Endothelial cell of umbilical vein (primary cell): ENCODE measurements around the gene THAP4. TPM values are rescaled to one million over a fixed set of nuclear protein-coding genes. Genes with fewer than 3 reads are reported as not detected.

Experiments used
- BruUV-seq: library from RNA; stranded (reverse); fragments of 400-500 nt; replicated peaks from 2 replicates; lab custom pipeline; 2021; lab: Mats Ljungman, UMichigan
- CTCF ChIA-PET: fragments of 300-600, 350-600 bp; sonication (Branson Sonifier 250); formaldehyde crosslinking; loops from one replicate; lab custom pipeline; 2021; ENCODE audit warnings: antibody characterized with exemption, inconsistent platforms; lab: Charles Lee
- POLR2A ChIA-PET: fragments of 300-600, 350-600 bp; sonication (Branson Sonifier 250); formaldehyde crosslinking; loops from one replicate; lab custom pipeline; 2021; ENCODE audit warnings: antibody characterized with exemption, inconsistent platforms; lab: Charles Lee
- DNase-seq: peaks from one replicate; pipeline ENCODE4 v3.0.0-alpha.2; 2011; ENCODE audit warnings: low read depth, low spot score
- FAIRE-seq: peaks from 2 replicates; lab custom pipeline; 2011; peaks lifted over from hg19 to GRCh38; lab: Jason Lieb, UNC
- H2AFZ ChIP-seq: 2 replicates; pipeline ENCODE4 v1.6.0; 2012; ENCODE audit warnings: low read depth, low read length, control low read depth, inconsistent platforms
- H3K27ac ChIP-seq: 2 replicates; pipeline ENCODE4 v1.5.1; 2011; ENCODE audit warnings: low read depth, mild to moderate bottlenecking, control low read depth, low read length, moderate library complexity; ENCODE audit not compliant: insufficient read depth
- H3K27me3 ChIP-seq, 2 experiments: 2 replicates each; pipeline versions ENCODE4 v1.6.0 to v1.6.1; 2011; ENCODE audit warnings: low read length in 2 of 2, mixed read lengths in 1 of 2; ENCODE audit not compliant: control insufficient read depth in 2 of 2, insufficient read depth in 2 of 2
- H3K36me3 ChIP-seq, 2 experiments: 2 replicates in 1 of 2; 3 replicates in 1 of 2; pipeline ENCODE4 v1.5.1; 2011; ENCODE audit warnings: low read length in 2 of 2, mild to moderate bottlenecking in 1 of 2, moderate library complexity in 1 of 2; ENCODE audit not compliant: control insufficient read depth in 2 of 2, insufficient read depth in 2 of 2; ENCODE audit errors: extremely low read depth in 1 of 2
- H3K4me1 ChIP-seq: 3 replicates; pipeline ENCODE4 v1.5.1; 2011; ENCODE audit warnings: mild to moderate bottlenecking, low read length; ENCODE audit not compliant: control insufficient read depth, insufficient read depth; ENCODE audit errors: extremely low read depth
- H3K4me2 ChIP-seq: 2 replicates; pipeline ENCODE4 v1.6.1; 2011; ENCODE audit warnings: low read length, control low read depth, mixed read lengths; ENCODE audit not compliant: insufficient read depth
- H3K4me3 ChIP-seq, 3 experiments: fragments of 200-600 bp in 1 of 3; sonication (generic), shearing (Covaris generic) in 1 of 3; replicated peaks in 1 of 3; 2 replicates each; pipeline ENCODE4 v1.5.1; 2011 to 2016; ENCODE audit warnings: control low read depth in 3 of 3, low read length in 3 of 3, mild to moderate bottlenecking in 2 of 3, inconsistent platforms in 1 of 3, low read depth in 1 of 3, moderate library complexity in 1 of 3; ENCODE audit not compliant: insufficient read depth in 1 of 3
- H3K79me2 ChIP-seq: 2 replicates; pipeline ENCODE4 v1.6.0; 2012; ENCODE audit warnings: low read length, inconsistent platforms; ENCODE audit not compliant: control insufficient read depth, insufficient read depth
- H3K9ac ChIP-seq: replicated peaks from 2 replicates; pipeline ENCODE3; 2011; ENCODE audit warnings: low read length, control low read depth; ENCODE audit not compliant: insufficient read depth; ENCODE audit errors: extremely low read depth
- H3K9me1 ChIP-seq: replicated peaks from 3 replicates; pipeline ENCODE4 v1.6.0; 2011; ENCODE audit warnings: mild to moderate bottlenecking, low read length; ENCODE audit not compliant: control insufficient read depth, insufficient read depth; ENCODE audit errors: extremely low read depth
- H3K9me3 ChIP-seq: replicated peaks from 2 replicates; pipeline ENCODE4 v1.5.1; 2012; ENCODE audit warnings: low read length, inconsistent platforms; ENCODE audit not compliant: control insufficient read depth, insufficient read depth
- H4K20me1 ChIP-seq: replicated peaks from 2 replicates; pipeline ENCODE3; 2011; ENCODE audit warnings: mild to moderate bottlenecking, low read length; ENCODE audit not compliant: control insufficient read depth, insufficient read depth; ENCODE audit errors: extremely low read depth
- EZH2 ChIP-seq: IDR thresholded peaks from 2 replicates; pipeline ENCODE4 v1.6.1; 2012; ENCODE audit warnings: borderline replicate concordance, low read depth, mild to moderate bottlenecking, moderate library complexity, low read length, inconsistent platforms; ENCODE audit not compliant: severe bottlenecking
- FOS ChIP-seq: IDR thresholded peaks from 2 replicates; pipeline ENCODE4 v1.6.1; 2011; ENCODE audit warnings: mild to moderate bottlenecking, low read length, moderate library complexity, borderline replicate concordance; ENCODE audit not compliant: insufficient read depth
- GATA2 ChIP-seq: IDR thresholded peaks from 2 replicates; pipeline ENCODE4 v1.7.0; 2011; ENCODE audit warnings: low read depth, mild to moderate bottlenecking, moderate library complexity, mixed read lengths, low read length; ENCODE audit not compliant: insufficient read length, insufficient read depth
- JUN ChIP-seq: IDR thresholded peaks from 2 replicates; pipeline ENCODE4 v1.6.1; 2011; ENCODE audit warnings: borderline replicate concordance, low read depth; ENCODE audit not compliant: insufficient read length, insufficient read depth
- MAX ChIP-seq: IDR thresholded peaks from 2 replicates; pipeline ENCODE4 v1.6.1; 2011; ENCODE audit not compliant: insufficient read depth, insufficient read length
- MYC ChIP-seq: IDR thresholded peaks from one replicate; pipeline ENCODE4 v1.6.1; 2011; ENCODE audit warnings: mild to moderate bottlenecking, low read depth, low read length
- POLR2A ChIP-seq: IDR thresholded peaks from 2 replicates; pipeline ENCODE4 v1.6.1; 2012; ENCODE audit warnings: low read depth, mild to moderate bottlenecking, control low read depth, low read length
- POLR2AphosphoS5 ChIP-seq: IDR thresholded peaks from 2 replicates; pipeline ENCODE4 v1.6.1; 2012; ENCODE audit warnings: low read depth, mild to moderate bottlenecking, control low read depth, low read length, moderate library complexity; ENCODE audit not compliant: insufficient read depth
- dilution Hi-C: fragments of 300-500 bp; cut with MboI; formaldehyde crosslinking; loops from one replicate; pipeline ENCODE4 v1.15.0; 2019; ENCODE audit warnings: low sequenced_read_pairs; ENCODE audit not compliant: extremely low pct_ligation_motif_present
- intact Hi-C: fragments of 100-400 bp; cut with micrococcal nuclease; formaldehyde crosslinking; loops from one replicate; pipeline ENCODE4 v1.10.0; 2022
- polyA plus RNA-seq, 4 experiments: library from polyadenylated mRNA; depleted of rRNA in 3 of 4; stranded (reverse) in 3 of 4; unstranded in 1 of 4; fragments of >200 nt; gene quantifications; 2 replicates each; pipeline versions ENCODE4 v1.2.1 to v1.2.3, GENCODE V29; 2011 to 2012; ENCODE audit warnings: missing spikeins in 1 of 4
- total RNA-seq: library from RNA; stranded (reverse); gene quantifications from 2 replicates; pipeline ENCODE4 v1.2.3, GENCODE V29; 2021
- TF ChIP-seq, protein P1 (sequence below), 2 donors: IDR thresholded peaks; 1 replicate in 1 of 2; 2 replicates in 1 of 2; pipeline ENCODE4 v1.5.1; 2011; ENCODE audit warnings: low read length in 2 of 2, mild to moderate bottlenecking in 2 of 2, moderate library complexity in 2 of 2, control low read depth in 1 of 2, inconsistent platforms in 1 of 2, low read depth in 1 of 2; ENCODE audit not compliant: insufficient read depth in 1 of 2; ENCODE audit errors: extremely low read depth in 1 of 2

THAP4 gene
- total and polyA plus RNA-seq, 2 donors (not counting 3 experiments of a cell fraction or from before 2014, with no cell fraction given): 45.4 to 47.4 TPM

GRCh38 chr2:241535871-241536655, 100.9 kb downstream of the THAP4 start:
- Histone ChIP-seq H3K9ac (no peak overlapping the region), H3K27ac (no peak overlapping the region), H4K20me1 (no peaks in the 10 kb centered on the region), H3K36me3 (no peaks in the 10 kb centered on the region), H3K27me3 (peaks cover 0 to under 1% of the 10 kb centered on the region in 2 experiments), H3K79me2 (no peaks in the 10 kb centered on the region), H3K4me3 (no peak overlapping the region), H3K9me3 (no peaks in the 10 kb centered on the region), H3K4me2 (no peak overlapping the region), H2AFZ (no peak overlapping the region), H3K9me1 (no peaks in the 10 kb centered on the region), H3K4me1 (no peaks in the 10 kb centered on the region)
- BruUV-seq: no TSS peak
- CTCF ChIA-PET: interaction anchor here (0.8 kb wide), 1 partner anchor 10 kb away, joined by 3 read pairs; no protein-coding TSS in a partner anchor
- POLR2A ChIA-PET: no interaction called here
- intact Hi-C loops: no loop called here
- dilution Hi-C loops: no loop called here
- FAIRE-seq (no peak), DNase-seq (no peak)
- TF ChIP-seq POLR2A (no peak), JUN (no peak), POLR2AphosphoS5 (no peak), EZH2 (no peak), GATA2 (no peak), MAX (no peak), FOS (no peak), MYC (no peak)
- TF ChIP-seq, protein P1, sequence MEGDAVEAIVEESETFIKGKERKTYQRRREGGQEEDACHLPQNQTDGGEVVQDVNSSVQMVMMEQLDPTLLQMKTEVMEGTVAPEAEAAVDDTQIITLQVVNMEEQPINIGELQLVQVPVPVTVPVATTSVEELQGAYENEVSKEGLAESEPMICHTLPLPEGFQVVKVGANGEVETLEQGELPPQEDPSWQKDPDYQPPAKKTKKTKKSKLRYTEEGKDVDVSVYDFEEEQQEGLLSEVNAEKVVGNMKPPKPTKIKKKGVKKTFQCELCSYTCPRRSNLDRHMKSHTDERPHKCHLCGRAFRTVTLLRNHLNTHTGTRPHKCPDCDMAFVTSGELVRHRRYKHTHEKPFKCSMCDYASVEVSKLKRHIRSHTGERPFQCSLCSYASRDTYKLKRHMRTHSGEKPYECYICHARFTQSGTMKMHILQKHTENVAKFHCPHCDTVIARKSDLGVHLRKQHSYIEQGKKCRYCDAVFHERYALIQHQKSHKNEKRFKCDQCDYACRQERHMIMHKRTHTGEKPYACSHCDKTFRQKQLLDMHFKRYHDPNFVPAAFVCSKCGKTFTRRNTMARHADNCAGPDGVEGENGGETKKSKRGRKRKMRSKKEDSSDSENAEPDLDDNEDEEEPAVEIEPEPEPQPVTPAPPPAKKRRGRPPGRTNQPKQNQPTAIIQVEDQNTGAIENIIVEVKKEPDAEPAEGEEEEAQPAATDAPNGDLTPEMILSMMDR (IDR thresholded peaks at IDR 0.05; ENCODE audit: extremely low read depth in 1 of 2, insufficient read depth in 1 of 2, low read depth in 1 of 2, low read length in 2 of 2): no peak
